HG03558 (cell line): ENCODE data around the gene RPS6KL1.
"Not testable (repeated sequence)": the region's sequence is repeated elsewhere in the genome, so short reads cannot be mapped to it uniquely, and the experiment has no call there.

Experiments
- ATAC-seq: cut with Tn5 transposase; IDR thresholded peaks from one replicate; pipeline ENCODE4 v1.9.1; 2021; ENCODE audit warnings: moderate number of reproducible peaks; ENCODE audit not compliant: unreplicated experiment; ENCODE audit errors: extremely low read depth

Gene RPS6KL1

DNA sequence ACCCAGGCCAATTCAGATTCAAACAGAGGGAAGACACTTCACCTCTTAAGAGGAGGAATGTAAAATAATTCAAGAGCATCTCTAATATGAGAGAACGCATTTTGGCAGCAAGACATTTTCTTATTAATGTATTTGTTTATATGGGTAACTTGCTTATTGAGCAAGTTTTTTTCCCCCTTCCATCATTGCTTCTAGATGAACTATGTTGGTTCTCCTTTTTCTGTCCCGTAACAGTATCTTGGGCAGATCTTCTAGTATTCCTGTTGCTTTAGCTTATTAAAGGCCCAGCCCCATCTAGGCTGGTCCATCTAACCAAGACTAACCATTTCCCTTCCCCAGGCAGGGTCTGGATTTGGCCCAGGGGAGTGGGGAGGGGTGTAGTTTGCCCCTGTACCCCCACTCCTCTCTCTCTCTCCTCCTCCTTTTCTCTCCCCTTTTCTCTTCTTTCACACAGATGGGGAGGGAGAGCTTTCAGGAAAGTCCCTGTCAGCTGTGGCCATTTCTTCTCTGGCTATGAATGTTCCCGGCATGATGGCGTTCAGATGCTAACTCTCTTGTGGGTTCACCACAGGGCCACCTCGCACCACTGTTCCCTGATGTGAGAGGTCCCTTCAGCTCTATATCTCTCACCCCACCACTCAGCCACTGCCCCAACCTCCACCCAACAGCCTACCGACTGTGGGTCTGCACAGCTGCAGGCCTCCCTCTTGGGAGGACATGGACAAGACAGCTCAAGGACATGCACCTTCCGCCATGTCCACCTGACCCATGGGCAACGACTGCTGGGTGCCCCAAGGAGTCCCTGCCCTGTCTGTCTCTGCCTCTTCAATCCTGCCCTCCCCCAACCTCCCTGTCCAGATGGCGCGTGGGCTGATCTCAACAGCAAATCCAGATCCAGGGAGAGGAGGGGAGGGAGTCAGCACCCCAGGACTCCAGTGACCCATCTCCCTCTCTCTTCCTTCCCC, 15.8 kb upstream of the RPS6KL1 start:
- no peak for ATAC-seq

DNA sequence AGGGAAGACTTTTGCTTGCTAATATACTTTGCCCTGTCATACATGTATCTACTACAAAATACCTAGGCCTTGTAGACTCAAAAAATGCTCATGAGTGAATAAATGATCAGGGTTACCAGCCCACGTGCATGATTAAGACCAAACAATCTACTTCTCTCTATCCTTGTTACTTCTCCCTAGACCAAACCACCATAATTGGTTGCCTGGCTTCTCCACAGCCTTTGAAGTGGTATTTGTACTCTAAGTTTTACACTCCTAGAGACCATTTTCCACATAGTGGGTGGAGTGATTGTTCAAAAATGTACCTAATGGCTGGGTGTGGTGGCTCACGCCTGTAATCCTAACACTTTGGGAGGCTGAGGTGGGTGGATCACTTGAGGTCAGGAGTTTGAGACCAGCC, 14.1 kb upstream of the RPS6KL1 start:
- no peak for ATAC-seq

DNA sequence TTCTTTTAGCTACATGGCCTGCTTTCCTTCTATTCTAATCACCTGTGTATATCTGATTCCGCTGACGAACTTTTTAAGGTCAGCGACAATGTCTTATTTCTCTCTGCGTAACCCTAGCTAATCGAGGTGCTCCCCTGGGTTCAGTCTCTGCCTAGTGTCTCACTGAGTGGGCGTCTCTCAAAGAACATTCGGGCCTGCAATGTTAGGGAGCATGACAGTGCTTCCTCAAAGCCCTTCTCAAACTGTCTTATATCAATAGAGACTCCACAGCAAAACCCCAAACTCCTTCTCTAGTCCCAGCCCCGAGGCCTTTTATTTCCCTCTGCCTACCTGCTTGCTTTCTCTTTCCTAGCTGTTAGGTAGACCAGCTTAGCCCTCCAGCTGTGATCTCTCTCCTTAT, 13.7 kb upstream of the RPS6KL1 start:
- ATAC-seq, result no peak

DNA sequence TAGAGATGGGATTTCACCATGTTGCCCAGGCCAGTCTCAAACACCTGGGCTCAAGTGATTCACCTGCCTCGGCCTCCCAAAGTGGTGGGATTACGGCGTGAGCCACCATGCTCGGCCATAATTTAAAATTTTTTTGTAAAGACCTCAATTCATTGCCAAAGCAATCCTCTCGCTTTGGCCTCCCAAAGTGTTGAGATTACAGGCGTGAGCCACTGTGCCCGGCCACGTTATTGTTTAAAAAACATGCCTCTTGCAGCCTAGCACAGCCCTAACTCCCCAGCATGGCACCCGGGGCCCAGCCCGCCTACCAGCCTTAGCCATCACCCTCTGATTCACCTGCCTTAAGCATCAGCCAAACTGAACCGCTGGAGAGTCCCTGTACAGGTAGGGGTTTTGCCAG, 13.1 kb upstream of the RPS6KL1 start:
- no peak for ATAC-seq

DNA sequence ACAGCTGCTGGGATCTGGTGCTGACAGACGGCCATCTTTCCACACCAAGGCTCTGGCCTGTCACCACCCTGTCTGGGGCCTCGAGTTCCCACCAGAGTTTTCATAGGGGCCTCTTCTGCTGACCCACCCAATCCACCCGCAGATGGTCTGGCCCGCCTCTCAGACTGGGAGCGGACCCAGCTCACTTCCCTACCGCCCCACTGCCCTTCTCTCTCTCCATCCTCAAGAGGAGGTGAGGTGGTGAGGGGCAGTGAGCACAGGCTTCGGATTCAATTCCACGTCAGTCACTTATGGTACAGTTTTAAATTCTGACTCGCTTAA, 12.3 kb upstream of the RPS6KL1 start:
- no peak for ATAC-seq

DNA sequence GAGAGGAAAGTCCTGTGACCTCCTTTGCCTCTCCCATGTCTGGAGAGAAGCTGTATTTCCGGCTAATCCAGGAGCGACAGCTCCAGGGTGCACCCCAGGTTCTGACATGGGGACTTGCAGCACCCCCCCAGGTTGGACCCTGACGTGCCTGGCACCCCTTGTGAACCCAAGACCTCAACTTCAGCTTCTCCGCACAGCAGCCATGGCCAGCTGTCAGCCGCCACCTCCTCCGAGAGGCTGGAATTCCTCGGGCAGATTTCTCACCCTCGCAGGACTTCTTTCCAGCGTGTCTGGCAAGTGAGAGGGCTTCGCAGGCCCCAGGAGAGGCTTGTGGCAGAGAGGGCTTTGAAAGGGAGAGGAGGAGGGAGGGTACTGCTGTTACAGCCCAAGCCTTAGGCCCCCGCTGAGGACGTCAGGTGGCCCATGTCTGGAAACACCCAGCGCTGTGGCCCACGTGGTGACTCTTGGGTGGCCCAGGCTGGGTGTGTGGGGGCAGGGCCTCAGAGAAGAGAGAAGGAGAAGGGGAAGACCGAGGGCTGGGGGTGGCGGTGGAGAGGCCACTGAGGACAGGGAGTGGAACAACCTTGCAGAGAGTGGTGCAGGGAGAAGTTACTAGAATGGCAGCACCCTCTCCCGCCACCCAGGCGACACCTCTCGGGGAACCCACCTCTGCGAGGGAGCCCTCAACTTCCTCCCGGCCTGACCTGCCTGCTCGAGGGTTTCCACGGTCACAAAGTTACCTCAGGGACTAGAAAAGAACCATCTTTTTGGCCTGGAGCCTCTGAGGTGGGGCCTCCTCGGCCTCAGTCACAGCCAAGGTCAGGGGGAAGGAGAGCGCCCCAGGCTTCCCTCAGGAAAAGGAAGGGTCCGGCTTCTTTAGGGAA, 11.7 kb upstream of the RPS6KL1 start:
- no peak for ATAC-seq

DNA sequence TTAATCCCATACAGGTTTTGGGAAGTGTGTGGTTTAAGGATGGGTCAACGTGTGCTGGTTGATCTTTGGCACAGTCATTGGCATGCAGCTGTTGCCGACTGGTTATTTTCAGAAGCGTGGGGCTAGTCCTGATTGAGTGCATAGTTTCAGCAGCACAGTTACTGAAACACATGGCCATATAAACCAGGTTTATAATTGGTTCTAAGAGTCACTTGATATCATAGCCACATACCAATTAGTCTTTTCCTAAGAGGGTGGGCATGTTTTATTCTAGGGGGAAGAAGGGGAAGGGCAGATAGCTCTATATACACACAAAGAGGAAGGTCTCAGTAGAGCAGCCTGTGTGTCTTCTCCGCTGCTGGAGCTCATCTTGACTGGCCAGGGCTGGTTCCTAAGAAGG, 11.0 kb upstream of the RPS6KL1 start:
- ATAC-seq, result no peak

DNA sequence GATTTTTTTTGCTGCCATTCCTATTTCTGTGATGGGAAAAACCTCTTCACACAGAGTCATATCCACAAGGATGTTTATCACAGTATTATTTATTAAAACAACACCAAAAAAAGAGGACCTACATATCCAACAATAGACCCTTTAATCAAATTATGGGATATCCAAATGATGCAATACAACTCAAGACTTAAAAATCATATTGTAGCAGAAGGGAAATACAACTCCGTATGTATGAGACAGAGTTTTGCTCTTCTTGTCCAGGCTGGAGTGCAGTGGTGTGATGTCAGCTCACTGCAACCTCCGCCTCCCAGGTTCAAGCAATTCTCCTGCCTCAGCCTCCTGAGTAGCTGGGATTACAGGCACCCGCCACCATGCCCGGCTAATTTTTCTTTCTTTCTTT, 9.9 kb upstream of the RPS6KL1 start:
- ATAC-seq, result not testable (repeated sequence)

DNA sequence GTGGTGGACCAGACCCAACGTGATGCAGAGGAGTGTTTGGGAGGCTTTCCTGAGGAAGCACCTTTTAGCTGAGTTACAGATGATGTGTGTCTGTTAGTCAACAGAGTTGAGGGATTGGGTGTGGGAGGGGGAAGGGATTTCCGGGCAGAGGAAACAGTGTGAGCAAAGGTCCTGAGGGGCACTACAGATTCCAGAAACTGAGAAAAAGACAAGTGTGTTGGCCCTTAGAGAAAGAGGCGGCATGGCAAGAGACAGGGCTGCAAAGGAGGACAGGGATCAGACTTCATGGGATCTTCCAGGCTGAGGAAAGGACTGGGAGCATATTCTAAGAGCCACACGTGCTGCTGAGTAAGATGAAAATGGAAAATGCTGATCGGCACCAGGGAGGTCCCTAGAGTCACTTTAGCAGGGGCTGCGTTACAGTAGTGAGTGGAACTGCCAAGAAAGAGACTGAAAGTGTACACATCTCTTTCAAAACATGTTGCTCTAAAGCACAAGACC, 9.4 kb upstream of the RPS6KL1 start:
- no peak for ATAC-seq

DNA sequence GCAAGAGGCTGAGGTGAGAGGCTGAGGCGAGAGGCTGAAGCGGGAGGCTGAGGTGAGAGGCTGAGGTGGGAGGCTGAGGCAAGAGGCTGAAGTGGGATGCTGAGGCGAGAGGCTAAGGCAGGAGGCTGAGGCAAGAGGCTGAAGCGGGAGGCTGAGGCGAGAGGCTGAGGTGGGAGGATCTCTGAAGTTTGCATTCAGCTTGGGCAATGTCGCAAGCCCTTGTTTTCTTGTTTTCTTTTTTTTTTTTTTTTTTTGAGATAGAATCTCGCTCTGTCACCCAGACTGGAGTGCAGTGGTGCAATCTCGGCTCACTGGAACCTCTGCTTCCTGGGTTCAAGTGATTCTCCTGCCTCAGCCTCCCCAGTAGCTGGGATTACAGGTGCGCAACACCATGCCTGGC, 8.7 kb upstream of the RPS6KL1 start:
- ATAC-seq, result not testable (repeated sequence)

DNA sequence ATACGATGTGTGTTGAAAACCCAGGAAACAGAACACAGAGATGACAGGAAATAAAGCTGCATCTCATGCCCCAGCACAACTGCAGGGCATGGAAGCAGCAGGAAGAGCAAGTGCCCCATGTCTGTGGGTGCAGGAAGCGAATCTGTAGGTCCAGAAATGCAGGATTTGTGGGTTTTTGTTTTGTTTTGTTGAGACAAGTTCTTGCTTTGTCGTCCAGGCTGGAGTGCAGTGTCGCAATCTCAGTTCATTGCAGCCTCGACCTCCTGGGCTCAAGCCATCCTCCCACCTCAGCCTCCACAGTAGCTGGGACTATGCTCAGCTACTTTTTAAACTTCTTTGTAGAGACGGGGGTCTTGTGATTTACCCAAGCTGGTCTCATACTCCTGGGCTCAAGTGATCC, 6.2 kb upstream of the RPS6KL1 start:
- no peak for ATAC-seq

DNA sequence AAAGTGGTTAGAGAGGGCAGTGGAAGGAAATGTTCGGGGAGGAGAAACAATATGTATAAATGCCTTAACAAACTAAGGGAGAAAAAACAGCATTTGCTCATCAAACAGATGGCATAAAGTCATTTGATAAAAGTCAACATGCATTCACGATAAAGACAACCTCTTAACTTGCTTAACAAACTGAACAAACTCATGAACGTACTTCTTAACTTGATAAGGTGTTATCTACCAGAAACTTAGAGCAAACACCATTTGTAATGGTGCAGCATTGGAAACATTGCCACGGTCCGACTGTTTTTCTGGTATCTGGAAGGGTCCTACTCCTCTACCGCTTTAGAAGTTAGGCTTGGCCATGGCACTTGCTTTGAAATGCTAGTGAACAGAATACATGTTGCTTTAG, 4.2 kb upstream of the RPS6KL1 start:
- ATAC-seq, result no peak

DNA sequence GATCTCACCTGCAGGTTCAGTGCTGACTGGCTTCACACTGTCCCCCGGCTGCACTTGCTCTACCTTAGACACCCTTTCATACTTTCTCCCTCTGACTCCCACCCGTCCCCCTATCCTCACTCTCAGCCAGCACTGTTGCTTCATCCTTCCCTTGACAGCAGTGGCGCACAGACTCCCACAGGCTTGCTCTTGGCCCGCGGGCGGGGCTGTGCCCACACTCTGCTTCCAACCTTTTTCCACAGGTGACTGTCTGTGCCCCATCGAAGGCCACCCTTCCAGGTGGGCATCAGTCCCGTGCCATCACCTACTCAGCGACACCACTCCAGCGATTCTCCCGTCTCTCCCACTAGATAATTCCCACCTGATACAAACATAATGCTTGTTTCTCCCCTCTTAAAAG, 1.0 kb upstream of the RPS6KL1 start:
- no peak for ATAC-seq

DNA sequence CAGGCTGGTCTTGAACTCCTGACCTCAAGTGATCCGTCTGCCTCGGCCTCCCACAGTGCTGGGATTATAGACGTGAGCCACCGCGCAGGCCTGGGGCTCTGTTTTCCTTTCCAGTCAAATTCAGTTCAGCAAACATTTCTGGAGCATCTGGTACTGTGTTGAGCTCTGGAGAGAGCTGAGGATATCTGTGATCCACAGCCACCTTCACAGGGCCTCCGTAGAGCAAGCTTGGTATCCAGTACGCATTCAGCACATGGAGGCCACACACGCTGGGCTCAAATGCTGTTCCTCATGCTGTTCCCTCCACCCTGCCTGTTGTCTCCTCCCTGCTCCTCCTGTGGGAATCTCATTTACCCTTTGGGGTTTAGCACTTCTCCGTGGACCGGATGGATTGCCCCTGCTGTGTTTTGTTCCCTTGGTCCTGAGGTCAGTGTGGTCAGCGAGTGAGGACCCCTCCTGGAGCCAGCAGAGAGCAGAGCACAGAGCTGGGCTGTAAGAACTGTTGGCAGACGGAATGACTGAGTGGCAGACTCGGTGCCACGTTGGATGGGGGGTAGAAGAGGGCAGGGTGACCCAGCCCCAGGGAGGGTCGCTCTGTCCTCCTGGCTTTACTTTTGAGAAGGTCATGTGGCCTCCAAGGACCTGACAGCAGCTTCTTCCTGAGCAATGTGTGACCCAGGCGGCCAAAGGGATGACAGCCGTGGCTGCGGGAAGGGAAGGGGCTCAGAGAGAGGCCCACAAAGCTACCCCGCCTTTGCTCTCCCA, 891 bp downstream of the RPS6KL1 start:
- ATAC-seq, result no peak

DNA sequence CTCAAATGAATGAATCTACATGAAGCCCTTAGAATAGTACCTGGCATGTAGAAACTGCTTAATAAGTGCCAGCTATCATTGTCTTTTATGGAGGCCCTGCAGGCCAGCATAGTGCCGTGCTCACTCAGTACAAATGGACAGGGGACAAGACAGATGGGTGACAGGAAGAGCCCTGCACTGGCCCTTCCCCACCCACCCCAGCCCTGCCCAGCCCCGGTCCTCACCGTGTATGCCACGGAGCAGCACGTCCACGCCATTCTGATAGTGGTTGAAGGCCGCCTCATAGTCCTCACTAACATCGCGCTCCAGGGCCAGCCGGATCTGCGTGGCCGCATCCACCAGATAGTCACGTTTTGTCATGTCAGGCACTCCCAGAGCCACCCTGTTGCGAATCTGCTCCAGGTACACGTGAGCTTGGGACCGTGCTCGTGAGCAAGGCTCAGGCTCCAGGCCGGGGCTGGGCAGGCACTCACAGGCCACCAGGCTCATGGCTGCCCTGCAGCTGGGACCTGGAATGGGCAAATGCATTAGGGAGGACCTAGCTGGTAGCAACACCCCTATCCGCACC, 1.9 kb downstream of the RPS6KL1 start:
- ATAC-seq, result no peak

DNA sequence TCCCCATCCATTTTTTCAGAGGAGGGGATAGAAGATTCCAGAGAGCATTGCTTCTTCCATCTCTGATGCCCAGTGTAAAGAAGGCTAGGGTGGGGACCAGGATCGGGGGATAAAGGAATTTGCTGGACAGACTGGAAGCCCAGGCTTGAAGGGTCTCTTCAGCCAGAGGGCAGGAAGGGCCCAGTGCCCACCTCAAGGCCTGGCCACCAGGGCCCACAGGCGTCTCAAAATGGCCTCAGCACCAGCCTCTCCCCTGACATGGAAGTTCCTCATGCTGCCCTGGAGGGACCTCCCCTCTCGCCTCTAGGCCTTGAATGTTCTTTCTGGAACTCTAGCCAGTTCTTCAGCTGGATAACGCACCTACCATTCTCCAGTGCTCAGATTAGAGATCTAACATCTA, 2.8 kb downstream of the RPS6KL1 start:
- ATAC-seq, result no peak

DNA sequence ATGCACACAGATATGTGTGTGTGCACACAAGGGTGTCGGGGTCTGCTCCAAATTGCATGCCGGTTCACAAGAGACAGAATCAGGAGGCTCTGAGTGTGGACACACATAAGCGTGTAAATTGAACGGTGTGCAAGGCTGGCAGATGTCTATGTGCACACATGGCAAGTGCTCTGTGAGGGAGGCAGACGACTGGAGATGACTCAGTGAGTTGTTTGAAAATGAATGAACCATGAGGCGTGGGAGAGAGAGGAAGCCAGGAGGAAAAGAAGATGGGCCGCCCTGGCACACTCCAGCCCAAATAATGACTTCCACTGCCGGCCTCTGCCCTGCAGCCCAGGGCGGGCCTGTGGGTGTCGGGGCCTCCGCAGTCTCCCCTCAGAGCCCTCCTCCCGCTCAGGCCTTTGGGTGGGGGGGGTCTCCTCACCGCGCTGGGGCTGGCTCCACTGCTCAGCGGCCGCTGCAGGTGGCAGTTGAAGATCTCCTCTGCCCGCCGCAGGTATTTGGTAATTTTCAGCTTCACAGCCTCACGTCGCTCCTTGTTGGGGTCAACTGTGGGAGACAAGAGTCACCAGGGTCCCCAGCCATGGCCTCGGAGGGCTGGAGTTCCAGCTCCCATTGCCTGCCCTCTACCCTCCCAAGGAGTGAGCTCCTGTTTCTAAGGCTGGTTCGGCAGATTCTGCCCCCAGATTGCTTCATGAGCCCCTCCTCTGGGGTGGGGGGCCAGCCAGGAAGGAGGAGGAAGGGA, 3.5 kb downstream of the RPS6KL1 start:
- ATAC-seq, result no peak

DNA sequence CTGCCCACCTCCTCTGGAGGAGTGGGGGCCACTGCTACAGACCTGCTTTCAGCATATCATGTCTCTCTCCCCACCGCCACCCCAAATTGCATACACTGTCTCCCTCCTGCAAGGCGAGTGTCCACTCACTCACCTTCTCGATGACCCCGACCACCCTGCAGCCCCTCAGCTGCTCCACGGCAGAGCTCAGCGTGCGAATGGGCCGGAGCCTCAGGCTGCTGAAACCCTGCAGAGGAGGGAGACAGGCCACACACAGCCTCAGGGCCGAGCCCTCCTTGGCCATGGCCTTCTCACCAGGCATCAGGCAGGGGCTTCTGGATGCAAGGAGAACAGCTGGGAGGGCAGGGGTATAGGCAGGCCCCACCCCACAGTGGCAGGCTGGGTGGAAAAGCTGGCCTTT, 4.7 kb downstream of the RPS6KL1 start:
- ATAC-seq, result no peak

DNA sequence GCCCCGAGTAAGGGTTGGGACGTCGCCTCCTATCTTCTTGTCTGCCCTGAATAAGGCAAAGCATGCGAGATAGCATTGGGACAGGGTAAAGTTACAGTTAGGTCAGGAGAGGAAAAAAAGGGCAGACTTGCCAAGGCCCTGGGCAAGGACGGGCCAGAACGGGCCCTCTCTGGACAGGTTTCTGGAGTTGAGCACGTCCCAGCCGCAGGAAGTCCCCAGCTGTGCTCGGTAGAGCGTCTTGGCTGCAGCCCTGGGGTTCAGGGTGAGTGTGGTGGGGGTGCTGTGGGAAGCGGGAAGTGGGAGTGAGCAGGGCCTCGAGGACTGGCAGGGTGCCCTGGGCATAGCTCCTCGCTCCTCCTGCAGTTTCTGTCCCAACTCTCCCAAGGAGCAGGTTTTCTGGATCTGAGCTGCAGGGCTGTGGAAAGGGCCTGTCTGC, 5.4 kb downstream of the RPS6KL1 start:
- no peak for ATAC-seq

DNA sequence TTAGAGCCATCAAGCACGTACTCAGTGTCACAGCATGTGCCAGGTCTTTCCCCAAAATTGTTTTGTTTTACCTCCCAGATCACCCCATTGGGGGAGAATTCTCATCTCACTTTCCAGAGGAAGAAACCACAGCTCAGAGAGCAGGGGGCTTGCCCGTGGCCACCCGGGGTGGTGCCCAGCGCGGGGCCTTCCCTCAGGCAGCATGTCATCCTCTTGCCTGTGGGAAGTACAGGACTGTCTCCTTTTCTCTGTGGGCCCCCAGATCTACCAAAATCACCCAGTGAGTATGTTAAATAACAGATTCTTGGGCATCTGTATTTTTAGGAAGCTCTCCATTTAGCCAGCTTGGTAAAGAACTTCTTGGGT, 5.9 kb downstream of the RPS6KL1 start:
- no peak for ATAC-seq
